Measurements from ENCODE around the gene KCNC1. TPM values are rescaled to one million over a fixed set of nuclear protein-coding genes. Genes with fewer than 3 reads are reported as not detected.

The KCNC1 gene
- total RNA-seq, 2 experiments from 2014 or later = not detected

DNA sequence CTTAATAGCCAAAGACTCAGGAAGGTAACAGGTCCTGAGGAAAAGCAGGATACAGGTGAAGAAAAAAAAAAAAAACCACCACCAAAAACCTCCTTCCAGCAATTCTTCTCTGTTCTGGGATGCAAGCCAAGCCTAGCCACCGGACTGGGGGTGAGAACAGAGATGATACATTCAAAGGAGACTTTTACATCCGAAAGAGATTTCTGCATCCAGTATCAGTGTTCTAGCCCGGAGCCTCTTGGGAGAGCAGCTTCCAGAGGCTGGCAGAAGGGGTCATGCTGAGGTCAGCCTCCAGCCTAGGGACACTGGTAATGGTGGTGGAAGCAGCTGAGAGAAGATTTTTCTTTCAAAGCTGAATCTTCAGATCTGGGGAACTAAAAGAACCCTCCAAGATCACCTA is 76.2 kb downstream of the KCNC1 start:
- Mint-ChIP-seq H3K4me3 (no peak overlapping the region), H3K27ac (no peak overlapping the region), H3K27me3 (no peaks in the 10 kb centered on the region), H3K9me3 (no peaks in the 10 kb centered on the region), H3K4me1 (no peaks in the 10 kb centered on the region), H3K36me3 (ENCODE audit: low read depth) (no peaks in the 10 kb centered on the region)
- no peak for DNase-seq
- CTCF ChIA-PET = no interaction called here
- POLR2A ChIA-PET = no interaction called here

DNA sequence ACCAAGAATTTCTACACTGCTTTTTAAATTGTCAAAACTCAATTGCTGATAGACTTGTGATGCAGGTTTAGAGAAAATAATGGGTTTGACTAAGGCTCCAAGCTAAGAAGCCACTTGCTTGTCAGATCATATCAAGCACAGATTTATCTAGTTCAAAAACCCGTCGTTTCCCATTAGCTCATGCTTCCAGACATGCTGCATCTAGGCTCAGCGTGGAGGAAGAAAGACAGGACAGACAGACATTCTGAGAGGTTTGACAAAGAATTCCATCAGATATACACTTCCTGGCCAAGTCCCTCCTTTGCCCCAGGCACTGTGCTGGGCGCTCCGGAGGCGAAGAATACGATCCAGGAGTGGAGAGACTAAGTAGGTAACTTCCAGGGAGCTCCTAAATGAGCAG is 76.8 kb downstream of the KCNC1 start:
- ChIA-PET POLR2A (no interaction called here), CTCF (no interaction called here)
- H3K9me3 Mint-ChIP-seq = no peaks in the 10 kb centered on the region
- H3K4me1 Mint-ChIP-seq = no peaks in the 10 kb centered on the region
- H3K27me3 Mint-ChIP-seq = no peaks in the 10 kb centered on the region
- no peak overlapping the region for H3K27ac Mint-ChIP-seq
- DNase-seq = no peak
- no peak overlapping the region for H3K4me3 Mint-ChIP-seq
- H3K36me3 Mint-ChIP-seq (ENCODE audit: low read depth) = no peaks in the 10 kb centered on the region

DNA sequence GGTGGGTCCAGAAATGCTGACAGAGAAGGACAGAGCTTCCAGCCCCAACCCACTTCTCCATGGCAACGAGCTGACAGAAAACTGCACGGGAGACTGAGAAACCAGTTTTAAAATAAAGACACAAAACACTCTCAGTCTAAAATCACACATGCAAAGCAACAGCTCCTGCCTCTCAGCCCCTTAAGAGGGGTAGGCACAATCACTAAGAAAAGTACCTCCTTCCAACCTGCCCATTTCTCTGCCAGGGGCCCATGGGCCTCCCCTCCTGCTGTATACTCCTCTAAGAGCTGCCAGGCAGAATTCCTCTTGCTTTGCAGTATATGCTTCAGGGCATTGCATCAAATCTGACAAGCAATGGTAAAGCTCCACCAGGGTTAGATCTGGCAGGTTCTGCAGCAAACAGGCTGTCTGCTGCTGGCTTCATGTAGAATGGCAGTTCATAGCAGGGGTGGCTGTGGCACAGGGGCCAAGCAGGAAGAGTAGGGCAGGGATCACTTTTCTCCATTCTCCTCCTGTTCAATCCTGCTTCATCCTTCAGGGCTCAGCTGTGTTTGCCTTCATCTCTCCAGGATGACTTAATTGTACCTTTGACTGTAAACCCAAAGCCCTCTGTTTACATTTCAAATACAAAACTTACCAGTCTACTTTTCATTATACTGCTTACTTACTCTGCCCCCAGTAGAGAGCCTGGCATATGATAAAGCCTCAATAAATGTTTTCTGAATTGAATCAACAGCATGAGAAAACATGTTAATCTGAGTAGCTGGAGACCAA is 77.7 kb downstream of the KCNC1 start:
- H3K27me3 Mint-ChIP-seq = no peaks in the 10 kb centered on the region
- no peak overlapping the region for H3K27ac Mint-ChIP-seq
- DNase-seq = no peak
- ChIA-PET POLR2A (interaction anchor here (0.7 kb wide), 1 partner anchor 1119 kb away, joined by 3 read pairs; no protein-coding TSS in a partner anchor), CTCF (no interaction called here)
- H3K4me3 Mint-ChIP-seq = no peak overlapping the region
- no peaks in the 10 kb centered on the region for H3K4me1 Mint-ChIP-seq
- no peaks in the 10 kb centered on the region for H3K36me3 Mint-ChIP-seq (ENCODE audit: low read depth)
- no peaks in the 10 kb centered on the region for H3K9me3 Mint-ChIP-seq

DNA sequence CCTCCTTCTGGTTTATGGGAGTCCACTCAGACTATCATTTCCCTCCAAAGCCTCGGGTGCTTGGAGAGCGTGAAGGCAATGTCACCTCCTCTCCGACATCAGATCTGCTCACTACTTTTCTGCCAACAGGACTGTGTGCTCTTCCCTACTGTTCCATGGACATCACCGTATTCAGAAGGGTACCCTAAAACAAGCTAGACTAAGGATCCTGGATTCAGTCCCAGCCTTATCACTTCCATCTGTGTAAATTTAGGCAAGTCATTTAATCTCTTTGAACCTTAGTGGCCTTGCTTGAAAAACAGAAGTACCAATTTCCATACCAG is 78.2 kb downstream of the KCNC1 start:
- POLR2A ChIA-PET = interaction anchor here (0.7 kb wide), 1 partner anchor 1118 kb away, joined by 3 read pairs; no protein-coding TSS in a partner anchor
- Mint-ChIP-seq H3K4me1 (no peaks in the 10 kb centered on the region), H3K27me3 (no peaks in the 10 kb centered on the region), H3K27ac (no peak overlapping the region), H3K36me3 (ENCODE audit: low read depth) (no peaks in the 10 kb centered on the region), H3K9me3 (no peaks in the 10 kb centered on the region), H3K4me3 (no peak overlapping the region)
- DNase-seq = no peak
- CTCF ChIA-PET = interaction anchor here (1.4 kb wide), 1 partner anchor 21 kb away, joined by 3 read pairs; no protein-coding TSS in a partner anchor

DNA sequence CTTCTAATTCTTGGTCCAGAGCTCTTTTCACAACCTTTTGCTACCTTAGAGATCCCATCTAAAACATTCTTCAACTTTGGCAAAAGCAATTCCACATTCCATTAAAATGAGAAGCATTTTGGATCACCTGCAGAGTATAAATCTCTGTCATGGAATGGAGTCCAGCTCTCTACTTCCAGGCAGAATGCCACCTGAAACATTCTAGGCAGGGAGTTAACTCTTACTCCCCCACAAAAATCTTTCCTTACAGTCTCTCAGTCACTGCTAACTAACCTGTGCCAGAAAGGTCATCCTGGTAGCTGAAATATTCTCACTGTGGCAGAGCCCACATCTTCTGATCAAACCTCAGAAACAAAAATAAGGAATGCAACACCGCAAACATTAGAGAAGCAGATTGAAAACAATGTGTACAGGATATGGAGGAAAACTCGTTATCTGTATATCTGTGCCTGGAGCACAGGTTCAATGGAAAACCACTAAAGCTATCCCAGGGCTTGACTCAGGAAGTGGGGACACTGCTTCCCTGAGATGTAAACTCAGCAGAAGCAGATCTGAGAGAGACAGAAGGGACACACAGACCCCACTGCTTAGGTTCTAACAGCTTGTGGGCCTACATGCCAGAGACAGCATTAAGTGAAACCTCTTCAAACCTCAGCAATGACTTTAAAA is 78.9 kb downstream of the KCNC1 start:
- CTCF ChIA-PET = interaction anchor here (1.4 kb wide), 1 partner anchor 20 kb away, joined by 3 read pairs; no protein-coding TSS in a partner anchor
- Mint-ChIP-seq H3K27me3 (no peaks in the 10 kb centered on the region), H3K4me1 (no peaks in the 10 kb centered on the region), H3K9me3 (no peaks in the 10 kb centered on the region), H3K27ac (no peak overlapping the region), H3K36me3 (ENCODE audit: low read depth) (no peaks in the 10 kb centered on the region), H3K4me3 (no peak overlapping the region)
- no peak for DNase-seq
- POLR2A ChIA-PET = no interaction called here

DNA sequence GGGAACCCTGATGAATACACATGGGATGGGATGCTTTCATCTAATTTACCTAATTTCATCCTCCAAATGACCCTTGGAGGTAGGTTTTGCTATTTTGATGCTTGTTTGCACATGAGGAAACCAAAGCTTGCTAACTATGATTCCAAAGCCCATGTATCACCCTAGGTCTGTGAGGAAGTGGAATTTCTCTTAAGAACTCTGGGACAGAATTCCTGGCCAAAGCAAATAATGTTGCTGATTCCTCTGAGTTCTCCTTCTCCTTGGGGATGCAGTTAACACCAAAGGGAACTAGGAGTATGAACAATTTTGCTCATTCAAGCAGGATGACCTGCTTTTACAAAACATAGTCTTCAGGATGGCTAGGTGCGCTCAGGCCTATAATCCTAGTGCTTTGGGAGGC is 80.0 kb downstream of the KCNC1 start:
- H3K4me3 Mint-ChIP-seq = no peak overlapping the region
- no peaks in the 10 kb centered on the region for H3K9me3 Mint-ChIP-seq
- H3K27me3 Mint-ChIP-seq = no peaks in the 10 kb centered on the region
- no peaks in the 10 kb centered on the region for H3K36me3 Mint-ChIP-seq (ENCODE audit: low read depth)
- no peaks in the 10 kb centered on the region for H3K4me1 Mint-ChIP-seq
- no peak for DNase-seq
- POLR2A ChIA-PET = no interaction called here
- H3K27ac Mint-ChIP-seq = no peak overlapping the region
- CTCF ChIA-PET = no interaction called here

DNA sequence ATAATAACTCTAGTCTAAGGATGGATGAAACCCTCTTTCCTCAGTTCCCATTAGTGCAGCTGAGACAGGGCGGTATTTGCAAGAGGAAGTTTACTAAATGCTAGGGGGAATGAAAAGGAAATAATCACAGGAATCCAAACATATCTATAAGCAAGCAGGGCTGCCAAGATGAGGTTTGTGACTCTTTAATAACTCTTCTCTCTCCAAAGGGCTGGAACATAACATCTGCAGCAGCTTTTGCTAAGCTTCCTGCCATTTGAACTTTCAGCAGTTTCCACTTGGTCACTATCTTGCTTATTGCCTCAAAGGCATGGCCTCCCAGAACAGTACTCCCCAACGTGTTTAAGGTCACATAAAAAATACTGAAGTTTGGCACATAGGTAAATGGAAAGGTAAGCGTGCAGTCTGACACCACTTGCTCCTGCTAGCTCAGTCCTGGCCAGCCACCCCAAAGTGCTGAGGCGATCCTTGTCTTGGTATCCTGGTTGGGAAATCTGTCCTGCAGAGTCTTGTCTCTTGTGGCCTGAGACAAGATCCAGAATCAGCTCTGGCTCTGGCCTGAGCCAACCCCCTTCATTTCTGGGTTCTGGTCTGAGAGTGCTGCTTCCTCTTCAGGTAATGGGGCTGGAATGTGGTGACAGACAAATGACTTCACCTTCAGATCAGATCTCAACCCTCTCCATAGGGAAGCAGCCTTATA is 81.8 kb downstream of the KCNC1 start:
- ChIA-PET CTCF (interaction anchor here (0.6 kb wide), 1 partner anchor 35 kb away, joined by 3 read pairs; no protein-coding TSS in a partner anchor), POLR2A (no interaction called here)
- Mint-ChIP-seq H3K36me3 (ENCODE audit: low read depth) (no peaks in the 10 kb centered on the region), H3K4me1 (no peaks in the 10 kb centered on the region), H3K9me3 (no peaks in the 10 kb centered on the region), H3K27ac (no peak overlapping the region), H3K27me3 (no peaks in the 10 kb centered on the region), H3K4me3 (no peak overlapping the region)
- DNase-seq = no peak

DNA sequence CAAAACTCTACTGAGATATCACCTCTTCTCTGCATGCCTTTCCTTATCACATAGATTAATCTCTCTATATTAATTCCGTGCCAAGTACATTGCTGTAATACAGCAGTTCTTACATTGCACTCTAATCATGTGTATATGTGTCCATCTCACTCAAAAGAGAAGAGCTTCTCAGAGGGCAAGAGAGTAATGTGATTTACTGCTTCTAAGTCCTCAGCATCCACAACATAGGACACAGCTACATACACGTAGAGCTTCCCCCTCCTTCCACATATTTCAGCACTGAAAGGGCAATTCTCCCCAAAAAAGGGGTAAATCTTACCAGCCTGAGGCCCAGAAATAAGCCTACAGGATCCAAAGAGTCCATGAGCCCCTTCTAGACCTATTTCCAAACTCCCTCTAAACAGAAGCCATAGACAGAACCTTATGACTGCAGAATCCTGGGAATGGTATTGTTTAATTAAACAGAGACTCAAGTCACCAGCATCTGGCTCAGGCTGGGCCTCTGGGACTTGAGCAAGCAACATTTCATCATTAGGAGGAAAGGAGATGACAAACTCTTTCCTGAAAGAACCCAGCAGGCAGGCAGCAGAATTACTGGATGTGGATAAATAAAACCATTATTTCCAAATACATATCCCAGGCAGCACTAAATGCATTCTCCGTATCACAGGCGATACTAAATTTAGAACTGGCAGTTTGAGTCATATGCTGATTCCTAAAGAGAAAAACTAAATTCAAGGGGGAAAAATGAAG is 87.2 kb downstream of the KCNC1 start:
- Mint-ChIP-seq H3K9me3 (no peaks in the 10 kb centered on the region), H3K36me3 (ENCODE audit: low read depth) (no peaks in the 10 kb centered on the region), H3K4me1 (no peaks in the 10 kb centered on the region), H3K27me3 (no peaks in the 10 kb centered on the region), H3K4me3 (no peak overlapping the region), H3K27ac (no peak overlapping the region)
- POLR2A ChIA-PET = no interaction called here
- CTCF ChIA-PET = no interaction called here
- DNase-seq = no peak

DNA sequence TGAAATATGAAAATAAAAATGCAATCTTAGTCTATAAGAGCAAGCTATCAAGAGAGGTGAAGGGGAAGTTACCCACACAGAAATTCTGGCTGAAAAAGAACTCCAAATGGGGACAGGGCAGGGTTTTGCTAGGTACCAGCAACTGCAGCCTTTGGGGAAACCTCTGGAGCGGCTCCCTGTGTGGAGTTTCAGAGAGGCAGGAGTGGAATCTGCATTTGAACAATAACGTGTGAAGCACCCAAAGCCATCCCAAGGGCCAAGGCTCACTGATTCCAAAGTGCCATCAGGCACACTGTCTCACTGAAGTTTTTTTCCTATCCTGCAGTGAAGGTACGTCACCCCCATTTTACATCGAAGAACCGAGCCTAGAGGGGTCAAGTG is 87.8 kb downstream of the KCNC1 start:
- H3K27me3 Mint-ChIP-seq = no peaks in the 10 kb centered on the region
- no peak overlapping the region for H3K27ac Mint-ChIP-seq
- no peaks in the 10 kb centered on the region for H3K9me3 Mint-ChIP-seq
- no peaks in the 10 kb centered on the region for H3K4me1 Mint-ChIP-seq
- no peaks in the 10 kb centered on the region for H3K36me3 Mint-ChIP-seq (ENCODE audit: low read depth)
- CTCF ChIA-PET = no interaction called here
- DNase-seq = no peak
- no peak overlapping the region for H3K4me3 Mint-ChIP-seq
- POLR2A ChIA-PET = no interaction called here

DNA sequence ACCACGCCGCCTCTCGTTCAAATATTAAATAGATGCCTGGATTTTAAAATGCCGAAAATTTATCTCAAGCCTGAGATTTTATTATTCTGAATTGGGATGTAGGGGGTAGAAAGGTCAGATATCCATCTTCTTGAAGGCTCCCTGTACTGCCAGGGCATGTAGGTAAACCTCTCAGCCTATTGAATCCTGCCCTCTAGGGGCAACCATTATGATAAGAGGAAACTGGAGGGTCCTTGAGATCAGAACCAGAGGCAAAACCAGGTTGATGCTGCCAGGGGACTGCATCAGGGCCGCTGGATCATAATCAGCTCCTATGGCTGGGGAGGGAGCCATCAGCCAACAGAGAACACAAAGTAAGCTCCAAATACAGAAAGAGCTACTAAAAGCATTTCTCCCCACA is 92.4 kb downstream of the KCNC1 start:
- Mint-ChIP-seq H3K27me3 (no peaks in the 10 kb centered on the region), H3K27ac (no peak overlapping the region), H3K4me1 (no peaks in the 10 kb centered on the region), H3K36me3 (ENCODE audit: low read depth) (no peaks in the 10 kb centered on the region), H3K9me3 (no peaks in the 10 kb centered on the region), H3K4me3 (no peak overlapping the region)
- CTCF ChIA-PET = interaction anchor here (0.6 kb wide), 1 partner anchor 560 kb away, joined by 3 read pairs; no protein-coding TSS in a partner anchor
- no peak for DNase-seq
- POLR2A ChIA-PET = no interaction called here

DNA sequence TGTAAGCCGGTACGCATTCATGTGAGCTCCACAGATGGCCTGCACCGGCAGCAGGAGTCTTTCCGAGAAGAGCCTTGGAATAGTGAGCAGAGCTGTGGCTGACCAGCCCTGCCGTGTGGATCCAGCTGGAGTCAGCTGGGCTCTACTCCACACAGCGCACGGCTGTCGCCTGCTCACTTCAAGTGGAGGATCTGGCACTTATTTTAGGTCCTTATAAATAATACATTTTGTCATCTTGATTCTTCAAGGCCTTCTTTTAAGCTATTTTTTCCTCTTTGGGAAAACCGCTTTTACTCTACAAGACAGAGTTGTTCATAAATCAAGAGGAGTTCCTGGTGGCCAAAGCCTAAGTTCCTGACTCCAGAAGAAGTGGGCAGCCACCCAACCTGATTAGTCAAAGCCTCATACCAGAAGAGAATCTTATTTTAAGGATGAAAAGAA is 93.8 kb downstream of the KCNC1 start:
- Mint-ChIP-seq H3K4me1 (no peaks in the 10 kb centered on the region), H3K9me3 (no peaks in the 10 kb centered on the region), H3K27me3 (no peaks in the 10 kb centered on the region), H3K4me3 (no peak overlapping the region), H3K27ac (no peak overlapping the region), H3K36me3 (ENCODE audit: low read depth) (no peaks in the 10 kb centered on the region)
- no peak for DNase-seq
- ChIA-PET POLR2A (no interaction called here), CTCF (no interaction called here)

DNA sequence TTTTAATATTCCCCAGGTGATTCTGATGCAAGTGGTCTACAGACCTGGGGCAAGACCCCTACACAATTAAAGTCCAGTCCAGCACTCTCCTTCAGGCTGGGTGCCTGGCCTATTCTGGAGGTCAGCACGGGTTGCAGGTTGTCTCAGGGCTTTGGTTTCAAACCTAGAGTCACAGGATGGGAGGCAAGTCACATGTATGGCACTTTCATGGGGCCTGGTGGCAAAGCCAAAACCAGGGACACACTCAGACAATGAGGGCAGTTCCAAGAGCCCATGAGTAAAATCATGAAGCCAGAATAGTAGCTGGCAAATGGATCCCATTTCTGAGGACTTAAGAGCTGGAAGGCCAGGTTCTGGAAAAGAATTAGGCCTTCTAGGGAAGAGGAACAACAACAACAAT is 96.6 kb downstream of the KCNC1 start:
- Mint-ChIP-seq H3K27me3 (no peaks in the 10 kb centered on the region), H3K4me3 (no peak overlapping the region), H3K27ac (no peak overlapping the region), H3K9me3 (no peaks in the 10 kb centered on the region), H3K4me1 (no peaks in the 10 kb centered on the region), H3K36me3 (ENCODE audit: low read depth) (no peaks in the 10 kb centered on the region)
- no peak for DNase-seq
- ChIA-PET CTCF (no interaction called here), POLR2A (no interaction called here)

DNA sequence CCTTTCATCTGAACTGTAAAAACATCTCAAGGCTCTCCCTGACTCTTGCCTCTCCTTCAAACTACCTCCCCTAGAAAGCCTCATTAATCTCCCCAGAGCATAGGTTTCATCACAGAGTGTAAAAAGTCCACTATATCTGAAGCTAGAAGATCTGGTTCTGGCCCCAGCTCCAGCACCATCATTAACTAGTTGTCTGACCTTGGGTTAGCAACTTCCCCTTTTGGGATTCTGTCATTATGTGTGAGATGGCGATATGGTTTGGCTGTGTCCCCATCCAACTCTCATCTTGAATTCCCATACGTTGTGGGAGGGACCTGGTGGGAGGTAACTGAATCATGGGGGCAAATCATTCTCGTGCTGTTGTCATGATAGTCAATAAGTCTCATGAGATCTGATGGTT is 97.3 kb downstream of the KCNC1 start:
- POLR2A ChIA-PET = interaction anchor here (0.6 kb wide), 1 partner anchor 52 kb away, joined by 3 read pairs; no protein-coding TSS in a partner anchor
- CTCF ChIA-PET = no interaction called here
- H3K27me3 Mint-ChIP-seq = no peaks in the 10 kb centered on the region

More for the DNA sequence above, 97.3 kb downstream of the KCNC1 start:
- H3K9me3 Mint-ChIP-seq = no peaks in the 10 kb centered on the region
- H3K36me3 Mint-ChIP-seq (ENCODE audit: low read depth) = no peaks in the 10 kb centered on the region
- H3K27ac Mint-ChIP-seq = no peak overlapping the region
- H3K4me1 Mint-ChIP-seq = no peaks in the 10 kb centered on the region
- DNase-seq = no peak
- H3K4me3 Mint-ChIP-seq = no peak overlapping the region

Measured in activated CD4-positive, alpha-beta memory T cell treated with anti-CD3 and anti-CD28 coated beads, Interleukin-2, amount 10 ng/mL, durations not matched to agents 7 days and 5 days (primary cell).